Placental epithelial cell (primary cell): Measurements from ENCODE around the gene AVP. TPM values are rescaled to one million over a fixed set of nuclear protein-coding genes. Genes with fewer than 3 reads are reported as not detected.

Experiments used
- total RNA-seq: library from RNA; depleted of rRNA; stranded (reverse); fragments of >200 nt; gene quantifications from 2 replicates; pipeline ENCODE4 v1.2.3, GENCODE V29; 2012

The AVP gene, protein sequence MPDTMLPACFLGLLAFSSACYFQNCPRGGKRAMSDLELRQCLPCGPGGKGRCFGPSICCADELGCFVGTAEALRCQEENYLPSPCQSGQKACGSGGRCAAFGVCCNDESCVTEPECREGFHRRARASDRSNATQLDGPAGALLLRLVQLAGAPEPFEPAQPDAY
- not detected in 2 replicates for total RNA-seq

DNA sequence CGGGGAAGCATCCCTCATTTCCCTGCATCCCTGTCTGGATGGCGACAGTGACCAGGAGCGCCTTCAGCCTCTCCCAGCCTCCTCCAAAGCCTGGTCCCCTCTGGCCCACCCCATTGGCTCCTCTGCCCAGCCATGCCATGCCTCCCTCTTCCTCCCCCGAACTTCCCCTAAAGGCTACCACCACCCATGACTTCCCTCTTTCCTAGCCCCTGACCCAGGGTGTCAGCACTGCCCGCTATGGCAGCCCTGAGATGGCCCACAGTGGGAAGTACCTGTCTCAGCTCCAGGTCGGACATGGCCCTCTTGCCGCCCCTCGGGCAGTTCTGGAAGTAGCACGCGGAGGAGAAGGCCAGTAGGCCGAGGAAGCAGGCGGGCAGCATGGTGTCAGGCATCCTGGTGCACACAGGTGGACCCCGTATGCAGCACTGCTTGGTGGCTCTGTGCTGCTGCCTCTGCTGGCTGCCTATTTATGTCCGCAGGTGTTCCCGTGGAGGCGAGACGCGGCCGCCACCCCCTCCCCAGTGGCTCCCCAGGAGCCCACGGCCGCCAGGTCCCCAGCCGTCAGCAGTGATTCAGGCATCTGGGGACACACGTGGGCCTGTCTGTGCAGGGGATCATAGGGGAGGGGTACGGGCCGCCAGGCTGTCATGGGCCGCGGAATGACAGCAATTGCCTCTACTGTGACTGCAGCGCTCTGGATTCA, at the start of gene AVP:
Gene AVP, minus strand, starts transcription at position 442 of the 703 bp plus-strand sequence. Its CDS starts 50 bp downstream, at position 392.

DNA sequence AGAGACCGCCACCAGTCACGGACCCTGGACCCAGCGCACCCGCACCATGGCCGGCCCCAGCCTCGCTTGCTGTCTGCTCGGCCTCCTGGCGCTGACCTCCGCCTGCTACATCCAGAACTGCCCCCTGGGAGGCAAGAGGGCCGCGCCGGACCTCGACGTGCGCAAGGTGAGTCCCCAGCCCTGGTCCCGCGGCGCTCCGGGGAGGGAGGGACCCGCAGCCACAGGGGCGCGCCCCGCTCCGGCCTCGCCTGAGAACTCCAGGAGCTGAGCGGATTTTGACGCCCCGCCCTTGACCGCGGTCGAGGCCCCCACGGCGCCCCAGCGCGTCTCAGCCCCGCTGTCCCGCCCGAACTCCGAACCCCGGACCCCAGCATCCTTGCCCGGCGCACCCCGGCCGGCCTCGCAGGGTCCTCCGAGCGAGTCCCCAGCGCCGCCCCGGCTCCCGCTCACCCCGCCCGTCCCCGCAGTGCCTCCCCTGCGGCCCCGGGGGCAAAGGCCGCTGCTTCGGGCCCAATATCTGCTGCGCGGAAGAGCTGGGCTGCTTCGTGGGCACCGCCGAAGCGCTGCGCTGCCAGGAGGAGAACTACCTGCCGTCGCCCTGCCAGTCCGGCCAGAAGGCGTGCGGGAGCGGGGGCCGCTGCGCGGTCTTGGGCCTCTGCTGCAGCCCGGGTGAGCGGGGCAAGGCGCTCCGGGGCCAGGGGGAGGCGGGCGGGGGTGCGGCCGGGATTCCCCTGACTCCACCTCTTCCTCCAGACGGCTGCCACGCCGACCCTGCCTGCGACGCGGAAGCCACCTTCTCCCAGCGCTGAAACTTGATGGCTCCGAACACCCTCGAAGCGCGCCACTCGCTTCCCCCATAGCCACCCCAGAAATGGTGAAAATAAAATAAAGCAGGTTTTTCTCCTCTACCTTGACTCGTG, 12.7 kb downstream of the AVP start, which contains the start of gene OXT:
Gene OXT, plus strand, starts transcription at position 11 of the 920 bp plus-strand sequence. Its CDS starts 36 bp downstream, at position 47.

DNA sequence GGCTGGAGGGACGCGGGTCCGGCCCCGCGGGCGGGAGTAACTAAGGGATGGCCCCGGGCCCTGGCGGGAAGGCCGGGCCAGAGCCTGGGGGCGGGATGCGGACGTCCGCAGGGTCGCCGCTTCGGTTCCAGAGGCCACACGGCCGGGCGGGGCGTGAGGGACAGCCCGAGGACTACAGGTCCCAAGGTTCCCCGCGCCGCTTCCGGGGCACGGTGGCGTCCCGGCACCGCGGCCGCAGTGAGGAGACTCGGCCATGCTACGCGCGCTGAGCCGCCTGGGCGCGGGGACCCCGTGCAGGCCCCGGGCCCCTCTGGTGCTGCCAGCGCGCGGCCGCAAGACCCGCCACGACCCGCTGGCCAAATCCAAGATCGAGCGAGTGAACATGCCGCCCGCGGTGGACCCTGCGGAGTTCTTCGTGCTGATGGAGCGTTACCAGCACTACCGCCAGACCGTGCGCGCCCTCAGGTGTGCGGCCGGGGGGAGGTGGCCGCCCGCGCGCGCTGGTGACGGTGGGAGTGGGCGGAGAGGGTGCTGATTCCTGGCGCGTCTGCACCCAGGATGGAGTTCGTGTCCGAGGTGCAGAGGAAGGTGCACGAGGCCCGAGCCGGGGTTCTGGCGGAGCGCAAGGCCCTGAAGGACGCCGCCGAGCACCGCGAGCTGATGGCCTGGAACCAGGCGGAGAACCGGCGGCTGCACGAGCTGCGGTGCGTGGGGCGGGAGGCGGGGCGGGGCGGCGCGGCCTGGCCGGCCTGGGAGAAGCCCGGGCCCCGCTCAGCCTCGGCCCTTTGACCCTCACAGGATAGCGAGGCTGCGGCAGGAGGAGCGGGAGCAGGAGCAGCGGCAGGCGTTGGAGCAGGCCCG, 38.5 kb downstream of the AVP start, which contains the start of gene MRPS26:
Gene MRPS26, plus strand, starts transcription at position 237 of the 861 bp plus-strand sequence. Its CDS starts 17 bp downstream, at position 254.

DNA sequence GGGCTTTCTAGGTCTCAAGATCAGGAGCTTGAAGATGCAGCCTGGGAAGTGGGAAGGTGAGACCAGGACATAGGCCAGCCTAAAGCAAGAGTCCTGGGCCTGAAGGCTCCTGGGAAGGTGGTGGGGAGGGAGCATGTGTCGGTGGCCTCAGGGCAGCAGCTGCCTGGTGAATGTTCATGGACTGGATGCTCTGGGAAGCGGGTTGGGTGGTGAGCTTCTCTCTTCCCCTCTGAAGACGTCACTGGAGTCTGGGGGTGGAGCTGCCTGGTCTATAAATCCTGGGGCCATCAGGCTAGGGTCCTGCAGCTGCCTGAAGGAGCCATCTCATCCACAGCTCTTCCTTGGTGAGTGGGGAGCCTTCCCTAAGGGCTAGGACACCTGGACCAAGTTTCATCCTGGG, 41.2 kb downstream of the AVP start, which contains the start of gene GNRH2:
Gene GNRH2, plus strand, starts transcription at position 301 of the 400 bp plus-strand sequence. CDS start 793 bp downstream, outside the sequence.

Other genes starting within 250 kb of the AVP start
- 39.0 and 54.6 TPM in 2 replicates for gene PCED1A, start 244.1 kb downstream of the AVP start, total RNA-seq
- 30.6 and 42.0 TPM in 2 replicates for gene VPS16, start 244.0 kb downstream of the AVP start, total RNA-seq
- 29.1 and 35.5 TPM in 2 replicates for gene PTPRA, start 211.2 kb downstream of the AVP start, total RNA-seq
- 0.39 TPM in 1 of 2 replicates, not detected in the other for gene GNRH2, start 41.1 kb downstream of the AVP start, total RNA-seq
- gene MRPS26, start 38.7 kb downstream of the AVP start, total RNA-seq: 21.6 and 27.7 TPM in 2 replicates
- gene OXT, start 13.1 kb downstream of the AVP start, total RNA-seq: not detected in 2 replicates
- 12.6 and 16.8 TPM in 2 replicates for gene FASTKD5, start 75.1 kb upstream of the AVP start, total RNA-seq
- 6.3 TPM in 2 replicates for gene UBOX5, start 75.1 kb upstream of the AVP start, total RNA-seq
- gene LZTS3, start 88.8 kb upstream of the AVP start, total RNA-seq: 6.1 and 6.7 TPM in 2 replicates
- gene DDRGK1, start 120.0 kb upstream of the AVP start, total RNA-seq: 16.1 and 17.3 TPM in 2 replicates
- gene ITPA, start 124.8 kb upstream of the AVP start, total RNA-seq: 25.1 and 34.5 TPM in 2 replicates
- gene SLC4A11, start 154.5 kb upstream of the AVP start, total RNA-seq: 1.6 and 2.2 TPM in 2 replicates